IMR-90 (cell line): Measurements from ENCODE around the gene ZDHHC19. TPM values are rescaled to one million over a fixed set of nuclear protein-coding genes. Genes with fewer than 3 reads are reported as not detected.

Source experiments
- ATAC-seq: fragments of 200-7000 bp; cut with Tn5 transposase; 2 replicates; pipeline ENCODE4 v1.9.1; 2020; ENCODE audit warnings: low read depth, mild to moderate bottlenecking, moderate library complexity
- BruUV-seq: library from RNA; stranded (reverse); fragments of 400-500 nt; replicated peaks from 2 replicates; lab custom pipeline; 2021; lab: Mats Ljungman, UMichigan
- CTCF ChIA-PET: fragments of 300-600 bp; formaldehyde crosslinking; extraction: SDS; loops from one replicate; lab custom pipeline; 2021; ENCODE audit warnings: antibody characterized with exemption; lab: Yijun Ruan, JAX
- POLR2A ChIA-PET: fragments of 300-600 bp; sonication (Branson Sonifier 250); formaldehyde crosslinking; loops from one replicate; lab custom pipeline; 2022; ENCODE audit warnings: antibody characterized with exemption; ENCODE audit not compliant: unreplicated experiment; lab: Charles Lee
- DNase-seq: peaks from one replicate; pipeline ENCODE4 v3.0.0; 2013
- H2AFZ ChIP-seq: replicated peaks from 2 replicates; pipeline ENCODE3; 2013; ENCODE audit warnings: low read length, mild to moderate bottlenecking; ENCODE audit not compliant: poor library complexity
- H2AK5ac ChIP-seq: 2 replicates; pipeline ENCODE4 v1.6.1; 2013; ENCODE audit warnings: low read depth, low read length, inconsistent platforms
- H2AK9ac ChIP-seq: replicated peaks from 2 replicates; pipeline ENCODE3; 2013; ENCODE audit warnings: mild to moderate bottlenecking, low read depth, low read length, moderate library complexity; ENCODE audit not compliant: poor library complexity
- H2BK120ac ChIP-seq: 2 replicates; pipeline ENCODE4 v1.6.1; 2013; ENCODE audit warnings: low read depth, low read length, inconsistent platforms
- H2BK15ac ChIP-seq: 3 replicates; pipeline ENCODE4 v1.6.1; 2013; ENCODE audit warnings: low read depth, low read length, inconsistent platforms
- H2BK20ac ChIP-seq: 2 replicates; pipeline ENCODE4 v1.6.1; 2013; ENCODE audit warnings: low read depth, mild to moderate bottlenecking, inconsistent platforms, low read length, moderate library complexity
- H2BK5ac ChIP-seq: 2 replicates; pipeline ENCODE4 v1.6.1; 2013; ENCODE audit warnings: mild to moderate bottlenecking, low read depth, low read length, inconsistent platforms; ENCODE audit not compliant: poor library complexity, severe bottlenecking
- H3K14ac ChIP-seq: replicated peaks from 2 replicates; pipeline ENCODE4 v1.6.1; 2013; ENCODE audit warnings: low read depth, low read length, inconsistent platforms
- H3K18ac ChIP-seq: 2 replicates; pipeline ENCODE4 v1.6.1; 2013; ENCODE audit warnings: low read depth, low read length, control low read depth
- H3K23ac ChIP-seq: 2 replicates; pipeline ENCODE4 v1.6.1; 2013; ENCODE audit warnings: low read depth, low read length, inconsistent platforms
- H3K27ac ChIP-seq: 2 replicates; pipeline ENCODE4 v1.5.1; 2013; ENCODE audit warnings: mild to moderate bottlenecking, control low read depth, low read length; ENCODE audit not compliant: insufficient read depth
- H3K27me3 ChIP-seq: 2 replicates; pipeline ENCODE4 v1.6.1; 2013; ENCODE audit warnings: low read length; ENCODE audit not compliant: control insufficient read depth, insufficient read depth
- H3K36me3 ChIP-seq: 2 replicates; pipeline ENCODE4 v1.6.1; 2013; ENCODE audit warnings: low read length, mixed read lengths; ENCODE audit not compliant: control insufficient read depth, insufficient read depth
- H3K4ac ChIP-seq: 2 replicates; pipeline ENCODE4 v1.6.1; 2013; ENCODE audit warnings: low read depth, low read length, inconsistent platforms
- H3K4me1 ChIP-seq: 2 replicates; pipeline ENCODE4 v1.6.1; 2013; ENCODE audit warnings: low read length, mixed read lengths; ENCODE audit not compliant: control insufficient read depth, insufficient read depth
- H3K4me2 ChIP-seq: 2 replicates; pipeline ENCODE4 v1.6.1; 2013; ENCODE audit warnings: low read depth, mild to moderate bottlenecking, control low read depth, low read length, moderate library complexity
- H3K4me3 ChIP-seq: 2 replicates; pipeline ENCODE4 v1.5.1; 2013; ENCODE audit warnings: low read depth, mild to moderate bottlenecking, control low read depth, low read length, moderate library complexity; ENCODE audit not compliant: insufficient read depth
- H3K56ac ChIP-seq: 2 replicates; pipeline ENCODE4 v1.6.1; 2013; ENCODE audit warnings: low read length, inconsistent platforms; ENCODE audit not compliant: insufficient read depth; ENCODE audit errors: extremely low read depth
- H3K79me1 ChIP-seq, 2 experiments: 2 replicates each; pipeline ENCODE4 v1.6.1; 2013; ENCODE audit warnings: low read length in 2 of 2, inconsistent platforms in 1 of 2, low read depth in 1 of 2
- H3K9ac ChIP-seq: 2 replicates; pipeline ENCODE4 v1.6.1; 2013; ENCODE audit warnings: low read depth, low read length, control low read depth
- H3K9me1 ChIP-seq: 2 replicates; pipeline ENCODE4 v1.6.1; 2013; ENCODE audit warnings: low read length, inconsistent platforms; ENCODE audit not compliant: insufficient read depth
- H3K9me3 ChIP-seq: 2 replicates; pipeline ENCODE4 v1.6.1; 2013; ENCODE audit warnings: low read length; ENCODE audit not compliant: control insufficient read depth, insufficient read depth
- H4K20me1 ChIP-seq: 2 replicates; pipeline ENCODE4 v1.6.1; 2013; ENCODE audit warnings: low read length, inconsistent platforms; ENCODE audit not compliant: insufficient read depth
- H4K5ac ChIP-seq: 2 replicates; pipeline ENCODE4 v1.6.1; 2013; ENCODE audit warnings: mild to moderate bottlenecking, low read depth, low read length, control low read depth
- H4K8ac ChIP-seq, 2 experiments: 2 replicates each; pipeline ENCODE4 v1.6.1; 2013; ENCODE audit warnings: low read depth in 2 of 2, low read length in 2 of 2, control low read depth in 1 of 2, inconsistent platforms in 1 of 2
- H4K91ac ChIP-seq: 2 replicates; pipeline ENCODE4 v1.6.1; 2013; ENCODE audit warnings: low read depth, low read length, inconsistent platforms; ENCODE audit not compliant: insufficient read depth
- BHLHE40 ChIP-seq: fragments of 150-350 bp; IDR thresholded peaks from 2 replicates; pipeline ENCODE4 v1.6.1; 2016; ENCODE audit warnings: mild to moderate bottlenecking, low read depth, low read length
- CHD1 ChIP-seq: IDR thresholded peaks from 2 replicates; pipeline ENCODE4 v1.6.1; 2012; ENCODE audit warnings: low read depth, low read length, improper control_type of control experiment
- CTCF ChIP-seq: conservative IDR thresholded peaks from 2 replicates; pipeline ENCODE4 v1.5.1; 2012; ENCODE audit warnings: mild to moderate bottlenecking, low read depth, low read length, improper control_type of control experiment
- FOS ChIP-seq: fragments of 150-350 bp; IDR thresholded peaks from 2 replicates; pipeline ENCODE4 v1.6.1; 2016; ENCODE audit warnings: low read depth, low read length
- RFX5 ChIP-seq: IDR thresholded peaks from 2 replicates; pipeline ENCODE4 v1.8.0; 2012; ENCODE audit warnings: low read depth, mild to moderate bottlenecking, low read length, moderate library complexity
- WGBS, 2 experiments: methylation state at CpG; one replicate each; pipeline versions ENCODE4 v1.1.5 to v1.1.7; 2013; ENCODE audit warnings: missing lambda C conversion rate in 2 of 2; ENCODE audit not compliant: insufficient read length in 1 of 2; ENCODE audit errors: extremely low coverage in 2 of 2; 5-methylcytosine and 5-hydroxymethylcytosine counted together
- dilution Hi-C: fragments of 300-500 bp; cut with HindIII; formaldehyde crosslinking; loops from one replicate; pipeline ENCODE4 v1.14.3; 2018; ENCODE audit warnings: low sequenced_read_pairs; ENCODE audit not compliant: unreplicated experiment
- in situ Hi-C: fragments of 300-500 bp; cut with MboI; formaldehyde crosslinking; loops from 3 replicates; pipeline ENCODE4 v1.14.3; 2019; ENCODE audit warnings: low sequenced_read_pairs, inconsistent platforms, mixed read lengths
- intact Hi-C: fragments of 100-400 bp; cut with micrococcal nuclease; formaldehyde crosslinking; loops from 2 replicates; pipeline ENCODE4 v1.10.0; 2022
- polyA plus RNA-seq, 3 experiments: library from polyadenylated mRNA; depleted of rRNA; stranded (reverse); fragments of >200 nt; gene quantifications; 2 replicates each; pipeline ENCODE4 v1.2.3, GENCODE V29; 2012; ENCODE audit warnings: low replicate concordance in 1 of 3
- total RNA-seq: library from RNA; depleted of rRNA; stranded (reverse); fragments of >200 nt; gene quantifications from 2 replicates; pipeline ENCODE4 v1.2.3, GENCODE V29; 2012

Gene ZDHHC19
- total and polyA plus RNA-seq, 2 of the 4 experiments (the other 2 are of a cell fraction) = 0.09 TPM; not detected in 1

GRCh38 chr3:196214783-196215441 is 3.7 kb upstream of the ZDHHC19 start:
- no peaks in the 10 kb centered on the region; the same call in 1 of the 2 replicates for H4K20me1 ChIP-seq
- dilution Hi-C loops = no loop called here
- H2AK9ac ChIP-seq = no peak overlapping the region
- TF ChIP-seq RFX5 (no peak), CHD1 (no peak), CTCF (no peak), FOS (no peak), BHLHE40 (no peak)
- WGBS, 2 experiments = 80% methylated on average over 2 of the region's 16 CpGs; no CpG with 5 or more reads in 1 of the 2 experiments
- H3K4me1 ChIP-seq = 0 out of 2 replicates have a peak, but pooled peaks cover 2% of the 10 kb centered on the region
- H3K36me3 ChIP-seq = no peaks in the 10 kb centered on the region
- no peak overlapping the region for H2BK20ac ChIP-seq
- no TSS peak for BruUV-seq
- H3K79me1 ChIP-seq = no peaks in the 10 kb centered on the region
- ATAC-seq = no peak
- H4K91ac ChIP-seq = no peak overlapping the region
- no peak overlapping the region for H3K27ac ChIP-seq
- no peak for DNase-seq
- no peak overlapping the region for H2BK5ac ChIP-seq
- no peak overlapping the region for H3K4me2 ChIP-seq
- H2AK5ac ChIP-seq = no peak overlapping the region
- H2AFZ ChIP-seq = no peak overlapping the region
- intact Hi-C loops = no loop called here
- H3K18ac ChIP-seq = no peak overlapping the region
- ChIA-PET POLR2A (no interaction called here), CTCF (interaction anchor here (1.0 to 1.2 kb wide), 2 partner anchors 12 to 19 kb away, joined by 3 read pairs; no protein-coding TSS in a partner anchor)
- no peak overlapping the region for H3K23ac ChIP-seq
- in situ Hi-C loops = no loop called here
- H3K4me3 ChIP-seq = no peak overlapping the region
- H2BK120ac ChIP-seq = no peak overlapping the region
- H3K9me3 ChIP-seq = no peaks in the 10 kb centered on the region
- H3K27me3 ChIP-seq = peaks cover 15% of the 10 kb centered on the region; the same call in 1 of the 2 replicates
- H3K56ac ChIP-seq = no peak overlapping the region
- H4K5ac ChIP-seq = no peak overlapping the region
- H3K4ac ChIP-seq = no peak overlapping the region
- H4K8ac ChIP-seq = no peak overlapping the region
- H3K14ac ChIP-seq = no peak overlapping the region
- H3K9me1 ChIP-seq = 0 out of 2 replicates have a peak, but pooled peaks cover 3% of the 10 kb centered on the region
- H3K9ac ChIP-seq = no peak overlapping the region
- H2BK15ac ChIP-seq = no peak overlapping the region
